ENCODE data around the gene CDC5L.
"Not testable (repeated sequence)": the region's sequence is repeated elsewhere in the genome, so short reads cannot be mapped to it uniquely, and the experiment has no call there.

The CDC5L gene

GRCh38 chr6:44342052-44342451, 45.5 kb upstream of the CDC5L start:
- Histone ChIP-seq H3K36me3 (no peaks in the 10 kb centered on the region), H3K27ac (no peak overlapping the region), H3K4me3 (ENCODE audit: low read depth, low read length) (no peak overlapping the region), H3K9me3 (ENCODE audit: severe bottlenecking) (no peaks in the 10 kb centered on the region), H3K27me3 (ENCODE audit: insufficient read depth, low read depth, severe bottlenecking) (no peaks in the 10 kb centered on the region)
- TF ChIP-seq CTCF (IDR thresholded peaks at IDR 0.05; ENCODE audit: low read depth, low read length) = no peak
- DNase-seq = no peak

DNA sequence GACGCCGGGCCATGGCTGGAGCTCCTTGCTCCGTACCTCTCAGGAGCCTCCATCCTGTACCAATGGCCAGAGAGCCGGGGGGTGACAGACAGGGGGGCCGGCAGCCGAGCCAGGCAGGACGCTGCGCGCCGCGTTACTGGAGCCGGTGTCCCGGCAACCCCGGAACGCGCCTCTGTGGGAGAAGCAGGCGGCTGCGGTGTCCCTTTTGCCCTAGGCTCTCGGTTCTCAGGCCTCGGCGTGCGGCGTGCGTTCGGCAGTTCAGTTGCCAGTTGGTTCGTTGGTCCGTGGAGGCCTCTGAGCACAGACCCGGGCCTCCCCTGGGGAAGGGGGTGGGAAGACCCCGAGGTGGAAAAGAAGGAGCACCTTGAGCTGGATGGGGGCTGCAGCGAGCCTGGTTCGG, 45.0 kb upstream of the CDC5L start, which contains the start of gene SPATS1:
Gene SPATS1, plus strand, starts transcription at position 162 of the 400 bp plus-strand sequence. CDS start 446 bp downstream, outside the sequence.
- no peak for TF ChIP-seq CTCF (IDR thresholded peaks at IDR 0.05; ENCODE audit: low read depth, low read length)
- Histone ChIP-seq H3K9me3 (ENCODE audit: severe bottlenecking) (no peaks in the 10 kb centered on the region), H3K4me3 (ENCODE audit: low read depth, low read length) (no peak within 1 kb of the TSS), H3K36me3 (no peaks in the 10 kb centered on the region), H3K27me3 (ENCODE audit: insufficient read depth, low read depth, severe bottlenecking) (no peaks in the 10 kb centered on the region), H3K27ac (no peak within 1 kb of the TSS)
- DNase-seq = no peak

DNA sequence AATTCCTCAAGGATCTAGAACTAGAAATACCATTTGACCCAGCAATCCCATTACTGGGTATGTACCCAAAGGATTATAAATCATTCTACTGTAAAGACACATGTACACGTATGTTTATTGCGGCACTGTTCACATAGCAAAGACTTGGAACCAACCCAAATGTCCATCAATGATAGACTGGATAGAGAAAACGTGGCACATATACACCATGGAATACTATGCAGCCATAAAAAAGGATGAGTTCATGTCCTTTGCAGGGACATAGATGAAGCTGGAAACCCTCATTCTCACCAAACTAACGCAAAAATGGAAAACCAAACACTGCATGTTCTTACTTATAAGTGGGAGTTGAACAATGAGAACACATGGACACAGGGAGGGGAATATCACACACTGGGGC, 40.7 kb upstream of the CDC5L start:
- H3K4me3 ChIP-seq (ENCODE audit: low read depth, low read length); H3K27me3 ChIP-seq (ENCODE audit: insufficient read depth, low read depth, severe bottlenecking); H3K36me3 ChIP-seq; H3K9me3 ChIP-seq (ENCODE audit: severe bottlenecking); H3K27ac ChIP-seq; DNase-seq: not testable (repeated sequence)

DNA sequence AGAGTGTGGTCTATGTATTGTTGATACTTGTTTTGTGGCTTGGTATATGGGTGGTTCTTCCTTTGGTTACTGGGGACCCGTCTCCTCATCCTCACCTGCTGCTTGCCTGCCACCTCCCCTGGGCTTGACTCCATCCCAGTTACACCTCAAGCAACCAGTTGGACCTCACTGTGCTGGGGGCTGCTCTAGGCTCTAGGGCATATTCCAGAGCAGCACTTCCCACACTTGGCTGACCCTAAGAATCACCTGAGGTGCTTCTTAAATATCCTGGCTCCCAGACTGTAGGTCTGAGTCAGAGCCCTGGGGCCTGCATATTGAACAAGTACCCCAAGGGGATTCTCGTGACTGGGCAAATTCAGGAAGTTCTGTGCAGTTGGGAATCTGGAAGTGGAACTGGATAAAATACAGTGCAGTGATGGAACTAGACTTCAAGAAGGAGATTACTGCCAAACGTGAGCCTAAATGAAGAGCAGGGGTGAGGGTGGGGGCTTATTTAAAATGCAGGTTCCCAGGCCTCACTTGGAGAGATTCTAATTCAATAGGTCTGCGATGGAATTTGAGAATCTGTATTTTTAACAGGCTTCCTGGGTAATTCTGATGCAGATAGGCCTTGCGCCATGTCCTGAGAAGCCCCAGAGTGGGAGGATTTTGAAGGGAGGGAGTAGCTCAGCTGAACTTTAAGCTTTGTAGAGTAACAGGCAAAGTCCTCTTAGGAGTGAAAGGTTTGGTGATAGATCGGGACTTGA, 37.4 kb upstream of the CDC5L start:
- Histone ChIP-seq H3K27me3 (ENCODE audit: insufficient read depth, low read depth, severe bottlenecking) (no peaks in the 10 kb centered on the region), H3K4me3 (ENCODE audit: low read depth, low read length) (no peak overlapping the region), H3K36me3 (no peaks in the 10 kb centered on the region), H3K27ac (no peak overlapping the region), H3K9me3 (ENCODE audit: severe bottlenecking) (no peaks in the 10 kb centered on the region)
- TF ChIP-seq CTCF (IDR thresholded peaks at IDR 0.05; ENCODE audit: low read depth, low read length) = no peak
- DNase-seq = no peak

- not testable (repeated sequence) for H3K4me3 ChIP-seq (ENCODE audit: low read depth, low read length); DNase-seq
These were observed 36.9 kb upstream of the CDC5L start for GRCh38 chr6:44350650-44350994.

GRCh38 chr6:44352259-44352658, 35.2 kb upstream of the CDC5L start:
- H3K36me3 ChIP-seq = no peaks in the 10 kb centered on the region
- H3K27me3 ChIP-seq (ENCODE audit: insufficient read depth, low read depth, severe bottlenecking) = no peaks in the 10 kb centered on the region
- no peak overlapping the region for H3K4me3 ChIP-seq (ENCODE audit: low read depth, low read length)
- H3K9me3 ChIP-seq (ENCODE audit: severe bottlenecking) = no peaks in the 10 kb centered on the region
- DNase-seq = no peak
- no peak overlapping the region for H3K27ac ChIP-seq
- no peak for TF ChIP-seq CTCF (IDR thresholded peaks at IDR 0.05; ENCODE audit: low read depth, low read length)

More at GRCh38 chr6:44350650-44350994, 36.9 kb upstream of the CDC5L start:
- not testable (repeated sequence) for H3K36me3 ChIP-seq; H3K27me3 ChIP-seq (ENCODE audit: insufficient read depth, low read depth, severe bottlenecking); H3K9me3 ChIP-seq (ENCODE audit: severe bottlenecking); H3K27ac ChIP-seq

GRCh38 chr6:44353336-44353735, 34.2 kb upstream of the CDC5L start:
- DNase-seq = no peak
- no peaks in the 10 kb centered on the region for H3K9me3 ChIP-seq (ENCODE audit: severe bottlenecking)
- no peaks in the 10 kb centered on the region for H3K36me3 ChIP-seq
- H3K27ac ChIP-seq = no peak overlapping the region
- no peaks in the 10 kb centered on the region for H3K27me3 ChIP-seq (ENCODE audit: insufficient read depth, low read depth, severe bottlenecking)
- H3K4me3 ChIP-seq (ENCODE audit: low read depth, low read length) = no peak overlapping the region
- TF ChIP-seq CTCF (IDR thresholded peaks at IDR 0.05; ENCODE audit: low read depth, low read length) = no peak
